ENCODE data around the gene C1orf115. TPM values are rescaled to one million over a fixed set of nuclear protein-coding genes. Genes with fewer than 3 reads are reported as not detected.
A peak's percentile ranks its signal among the peaks of the same experiment; 100 is the strongest.

C1orf115 gene
- total RNA-seq, 1 donor, result 3.5 TPM

DNA sequence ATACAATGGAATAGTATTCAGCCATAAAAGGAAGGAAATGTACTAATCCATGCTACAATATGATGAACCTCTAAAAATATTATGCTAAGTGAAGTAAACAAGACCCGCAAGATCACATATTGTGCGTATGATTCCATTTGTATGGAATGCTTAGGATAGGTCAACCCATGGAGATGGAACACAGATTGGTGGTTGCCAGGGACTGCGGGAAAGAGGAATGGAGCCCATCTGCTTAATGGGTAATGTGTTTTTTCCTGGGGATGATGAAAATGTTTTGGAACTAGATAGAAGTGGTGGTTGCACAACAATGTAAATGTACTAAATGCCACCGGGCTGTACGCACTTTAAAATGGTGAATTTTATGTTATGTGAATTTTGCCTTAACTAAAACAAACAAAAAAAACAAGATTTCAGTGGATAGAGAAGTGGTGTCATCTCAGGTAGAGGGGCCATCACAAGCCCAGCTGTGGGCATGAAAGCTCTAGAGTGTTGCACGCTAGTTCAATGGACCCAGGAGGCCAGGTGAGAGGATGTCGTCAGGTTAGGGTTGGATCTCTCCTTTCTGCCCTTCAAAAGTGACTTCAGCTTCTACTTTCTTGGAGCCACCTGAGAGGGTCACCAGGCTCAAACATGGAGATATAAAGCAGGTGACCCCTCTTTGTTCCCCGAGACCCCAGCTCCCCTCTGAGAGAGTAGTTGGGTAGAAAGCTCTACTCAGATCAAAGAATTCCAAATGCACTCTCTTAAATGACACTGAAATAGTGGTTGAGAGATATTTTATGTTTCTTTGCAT, 2.5 kb downstream of the C1orf115 start:
- H3K4me3 ChIP-seq (ENCODE audit: low read depth, low read length), result no peak overlapping the region
- peak; percentile 47 for DNase-seq (ENCODE audit: low read depth)
- TF ChIP-seq, protein P1, sequence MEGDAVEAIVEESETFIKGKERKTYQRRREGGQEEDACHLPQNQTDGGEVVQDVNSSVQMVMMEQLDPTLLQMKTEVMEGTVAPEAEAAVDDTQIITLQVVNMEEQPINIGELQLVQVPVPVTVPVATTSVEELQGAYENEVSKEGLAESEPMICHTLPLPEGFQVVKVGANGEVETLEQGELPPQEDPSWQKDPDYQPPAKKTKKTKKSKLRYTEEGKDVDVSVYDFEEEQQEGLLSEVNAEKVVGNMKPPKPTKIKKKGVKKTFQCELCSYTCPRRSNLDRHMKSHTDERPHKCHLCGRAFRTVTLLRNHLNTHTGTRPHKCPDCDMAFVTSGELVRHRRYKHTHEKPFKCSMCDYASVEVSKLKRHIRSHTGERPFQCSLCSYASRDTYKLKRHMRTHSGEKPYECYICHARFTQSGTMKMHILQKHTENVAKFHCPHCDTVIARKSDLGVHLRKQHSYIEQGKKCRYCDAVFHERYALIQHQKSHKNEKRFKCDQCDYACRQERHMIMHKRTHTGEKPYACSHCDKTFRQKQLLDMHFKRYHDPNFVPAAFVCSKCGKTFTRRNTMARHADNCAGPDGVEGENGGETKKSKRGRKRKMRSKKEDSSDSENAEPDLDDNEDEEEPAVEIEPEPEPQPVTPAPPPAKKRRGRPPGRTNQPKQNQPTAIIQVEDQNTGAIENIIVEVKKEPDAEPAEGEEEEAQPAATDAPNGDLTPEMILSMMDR (IDR thresholded peaks at IDR 0.05; ENCODE audit: insufficient read depth, low read depth, low read length), result no peak

DNA sequence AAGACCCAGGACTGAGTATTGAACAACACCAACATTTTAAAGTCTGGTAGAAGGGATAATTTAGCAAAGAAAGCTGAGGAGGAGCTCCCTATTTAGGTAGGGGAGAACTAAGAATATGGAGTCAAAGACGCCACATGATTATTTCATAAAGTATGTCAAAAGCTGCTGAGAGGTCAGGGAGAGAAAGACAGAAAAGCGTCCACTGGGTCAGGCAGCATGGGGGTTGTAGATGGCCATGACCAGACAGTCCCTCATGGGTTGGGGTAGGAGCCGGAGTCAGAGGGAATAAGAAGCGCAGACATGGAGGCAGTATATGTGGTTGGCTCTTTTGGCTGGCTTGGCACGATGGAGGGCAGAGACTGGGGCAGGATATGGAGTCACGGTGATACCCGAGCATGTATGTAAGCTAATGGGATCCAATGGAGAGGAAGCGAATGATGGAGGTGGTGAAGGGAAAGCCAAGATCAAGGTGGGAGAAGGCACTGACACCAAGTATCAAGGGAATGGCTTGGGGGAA, 4.8 kb downstream of the C1orf115 start:
- TF ChIP-seq, protein P1 (IDR thresholded peaks at IDR 0.05; ENCODE audit: insufficient read depth, low read depth, low read length), result no peak
- no peak overlapping the region for H3K4me3 ChIP-seq (ENCODE audit: low read depth, low read length)
- DNase-seq (ENCODE audit: low read depth), result no peak

DNA sequence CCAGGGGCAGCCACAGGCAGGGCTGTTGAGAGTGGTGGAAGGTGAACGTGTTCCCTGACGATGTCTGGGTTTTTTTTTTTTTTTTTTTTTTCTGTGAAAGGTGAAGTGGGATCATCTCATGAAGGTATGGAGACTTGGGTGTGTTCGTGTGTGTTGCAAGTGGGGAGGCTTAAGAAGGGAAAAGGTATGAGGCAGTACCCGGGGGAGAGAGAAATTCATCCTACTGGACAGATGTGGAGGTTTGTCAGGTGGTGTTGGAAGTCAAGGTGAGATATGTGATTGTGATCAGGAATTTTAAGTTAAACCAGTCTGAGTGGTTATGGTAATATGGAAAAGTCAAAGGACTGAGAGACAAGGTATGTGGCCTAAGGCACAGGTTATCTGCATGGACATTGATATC, 5.3 kb downstream of the C1orf115 start:
- H3K4me3 ChIP-seq (ENCODE audit: low read depth, low read length), result no peak overlapping the region
- no peak for DNase-seq (ENCODE audit: low read depth)
- TF ChIP-seq, protein P1 (IDR thresholded peaks at IDR 0.05; ENCODE audit: insufficient read depth, low read depth, low read length), result no peak

DNA sequence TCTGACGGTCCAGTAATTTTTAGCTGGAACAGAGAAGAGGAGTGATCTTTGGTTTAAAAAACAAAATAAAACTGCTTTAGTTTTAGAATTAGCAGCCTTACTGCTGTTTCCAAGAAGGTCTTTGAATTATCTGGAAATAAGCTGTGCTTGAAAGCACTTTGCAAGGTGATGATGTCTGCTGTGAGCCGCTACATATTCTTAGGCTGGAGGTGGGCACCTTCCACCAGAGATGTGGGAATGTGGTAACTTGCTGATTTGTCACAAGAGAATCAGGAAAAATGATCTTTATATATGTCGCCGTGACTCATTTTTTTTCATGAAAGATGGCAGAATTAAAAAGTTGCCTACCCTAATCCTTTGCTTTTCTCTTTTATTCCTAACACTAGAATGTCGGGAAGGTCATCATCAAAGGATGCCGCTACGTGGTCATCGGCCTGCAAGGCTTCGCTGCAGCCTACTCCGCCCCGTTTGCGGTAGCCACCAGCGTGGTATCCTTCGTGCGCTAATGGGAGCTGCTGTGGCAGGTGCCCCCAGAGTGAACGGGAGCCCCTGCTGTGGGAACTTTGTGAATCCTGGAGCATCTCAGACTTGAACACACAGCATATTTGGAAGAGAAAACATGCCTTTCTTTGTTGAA, 6.2 kb downstream of the C1orf115 start:
- DNase-seq (ENCODE audit: low read depth), result no peak
- TF ChIP-seq, protein P1 (IDR thresholded peaks at IDR 0.05; ENCODE audit: insufficient read depth, low read depth, low read length), result no peak
- H3K4me3 ChIP-seq (ENCODE audit: low read depth, low read length), result no peak overlapping the region

DNA sequence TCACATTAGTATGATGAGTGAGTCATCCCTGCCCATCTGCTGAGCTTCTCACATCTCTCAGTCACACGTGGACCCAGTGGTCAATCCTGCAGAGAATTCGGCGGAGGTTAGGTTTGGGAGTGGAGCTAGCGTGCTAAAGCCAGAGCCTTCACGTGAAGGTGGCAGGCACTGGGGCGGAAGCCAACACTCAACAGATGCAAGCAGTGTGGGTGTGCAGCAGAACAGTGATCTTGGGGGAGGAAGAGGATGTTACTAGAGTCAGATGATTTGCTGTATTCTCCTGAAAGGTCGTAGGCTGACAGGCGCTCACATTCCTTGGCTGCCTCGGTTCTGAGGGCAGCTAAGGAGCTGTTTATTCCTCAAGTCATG, 6.7 kb downstream of the C1orf115 start:
- DNase-seq (ENCODE audit: low read depth), result peak; percentile 48
- TF ChIP-seq, protein P1 (IDR thresholded peaks at IDR 0.05; ENCODE audit: insufficient read depth, low read depth, low read length), result no peak
- no peak overlapping the region for H3K4me3 ChIP-seq (ENCODE audit: low read depth, low read length)

DNA sequence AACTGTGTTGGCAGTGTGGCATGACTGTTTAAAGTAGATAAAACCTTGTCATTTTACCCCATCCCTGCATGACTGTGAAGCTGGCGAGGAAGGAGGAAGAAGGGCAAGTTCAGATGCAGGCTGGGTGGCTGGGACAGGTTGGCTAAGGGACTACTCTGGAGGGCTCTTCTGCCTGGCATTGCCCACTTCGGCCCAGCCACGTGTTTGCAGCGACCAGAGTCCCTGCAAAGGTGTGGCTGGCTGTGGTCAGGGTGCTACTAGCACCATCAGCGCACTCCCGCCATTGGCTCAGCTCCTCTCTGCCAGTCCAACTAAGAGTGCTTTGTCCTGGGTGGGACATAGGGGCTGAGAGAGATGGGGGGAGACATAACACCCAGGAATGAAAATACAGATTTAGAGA, 7.2 kb downstream of the C1orf115 start:
- DNase-seq (ENCODE audit: low read depth), result no peak
- TF ChIP-seq, protein P1 (IDR thresholded peaks at IDR 0.05; ENCODE audit: insufficient read depth, low read depth, low read length), result no peak
- no peak overlapping the region for H3K4me3 ChIP-seq (ENCODE audit: low read depth, low read length)

Measured in fibroblast of villous mesenchyme (primary cell).